ENCODE data around the gene TFAP2A.

- TF ChIP-seq CTCF (IDR thresholded peaks at IDR 0.05; ENCODE audit: insufficient read depth, low read length, poor library complexity, severe bottlenecking) = no peak
- TF ChIP-seq EZH2phosphoT487 (conservative IDR thresholded peaks at IDR 0.05; ENCODE audit: low read length) = no peak
These were observed 46.0 kb downstream of the TFAP2A start for GRCh38 chr6:10368861-10369260.

Measured in SU-DHL-6 (cell line).